Gastrocnemius medialis (tissue), 4 donors: ENCODE measurements around the gene SLCO4A1. TPM values are rescaled to one million over a fixed set of nuclear protein-coding genes. Genes with fewer than 3 reads are reported as not detected.

Experiments
- ATAC-seq, 2 donors: fragments of 150-250 bp; one replicate each; pipeline ENCODE4 v1.9.1; 2016
- DNase-seq, 2 donors: peaks; one replicate each; pipeline ENCODE4 v3.0.0-alpha.2; 2019
- H3K27ac ChIP-seq, 4 donors: fragments of 200-600 bp; sonication (generic); 1 replicate in 1 of 4; 2 replicates in 3 of 4; pipeline ENCODE4 v1.5.1; 2016 to 2018; ENCODE audit warnings: mild to moderate bottlenecking in 2 of 4, moderate library complexity in 1 of 4
- H3K27me3 ChIP-seq, 3 donors: fragments of 200-600 bp; sonication (generic) in 2 of 3; 1 replicate in 1 of 3; 2 replicates in 2 of 3; pipeline versions ENCODE4 v1.5.1 to v1.6.0; 2016 to 2019; ENCODE audit warnings: mild to moderate bottlenecking in 1 of 3, moderate library complexity in 1 of 3
- H3K36me3 ChIP-seq, 2 donors: fragments of 200-600 bp; sonication (generic) in 1 of 2; one replicate each; pipeline ENCODE4 v1.5.1; 2017 to 2018
- H3K4me1 ChIP-seq, 2 donors: fragments of 200-600 bp; sonication (generic) in 1 of 2; one replicate each; pipeline ENCODE4 v1.5.1; 2016 to 2017; ENCODE audit warnings: mild to moderate bottlenecking in 2 of 2
- H3K4me3 ChIP-seq, 4 donors: fragments of 200-600 bp; sonication (generic) in 3 of 4; 1 replicate in 1 of 4; 2 replicates in 3 of 4; pipeline ENCODE4 v1.5.1; 2016 to 2019; ENCODE audit warnings: mild to moderate bottlenecking in 2 of 4
- H3K9me3 ChIP-seq, 3 donors: fragments of 200-600 bp; sonication (generic) in 2 of 3; 1 replicate in 1 of 3; 2 replicates in 2 of 3; pipeline ENCODE4 v1.5.1; 2016 to 2019
- CTCF ChIP-seq, 5 experiments: fragments of 450-650 bp in 3 of 5; fragments of 200-600 bp in 2 of 5; sonication (generic) in 2 of 5; IDR thresholded peaks in 4 of 5; conservative IDR thresholded peaks in 1 of 5; 1 replicate in 4 of 5; 2 replicates in 1 of 5; pipeline ENCODE4 v1.5.1; 2016 to 2019; ENCODE audit warnings: antibody characterized with exemption in 5 of 5, mild to moderate bottlenecking in 3 of 5, moderate library complexity in 3 of 5
- POLR2A ChIP-seq, 2 donors: fragments of 450-650 bp; IDR thresholded peaks; one replicate each; pipeline ENCODE4 v1.6.1; 2017; ENCODE audit warnings: antibody characterized with exemption in 2 of 2, mild to moderate bottlenecking in 2 of 2, moderate library complexity in 2 of 2
- in situ Hi-C, 4 donors: fragments of 200-750 bp; cut with MboI; loops; one replicate each; pipeline versions ENCODE4 v1.15.0 to v1.8.0; 2017; ENCODE audit warnings: low sequenced_read_pairs in 4 of 4
- intact Hi-C: fragments of 100-400 bp; cut with DNase I; formaldehyde crosslinking; loops from one replicate; pipeline ENCODE4 v1.15.1; 2023; ENCODE audit warnings: low total_unique reads
- total RNA-seq, 4 donors: library from RNA; depleted of rRNA; stranded (reverse); fragments of >200 nt; gene quantifications; one replicate each; pipeline versions ENCODE4 v1.1.0 to v1.2.3, GENCODE V29; 2016

SLCO4A1 gene
- total RNA-seq, 4 donors from 2014 or later = 20.4 to 26.9 (median 21.8) TPM

GRCh38 chr20:62638055-62638570 lies 4.2 kb upstream of the SLCO4A1 start:
- ATAC-seq (no peak), DNase-seq (no peak)
- in situ Hi-C loops = no loop called here
- intact Hi-C loops = no loop called here
- TF ChIP-seq POLR2A (IDR thresholded peaks at IDR 0.05) = no peak
- TF ChIP-seq CTCF (IDR thresholded peaks at IDR 0.05 in 4 of 5, conservative IDR thresholded peaks at IDR 0.05 in 1 of 5) = no peak
- no peaks in the 10 kb centered on the region for H3K9me3 ChIP-seq
- H3K4me1 ChIP-seq = peaks cover 3 to 13% of the 10 kb centered on the region in 2 donors
- H3K36me3 ChIP-seq = no peaks in the 10 kb centered on the region
- H3K4me3 ChIP-seq = no peak overlapping the region
- H3K27ac ChIP-seq = no peak overlapping the region
- peaks cover 9 to 17% (median 11%) of the 10 kb centered on the region in 3 donors for H3K27me3 ChIP-seq

GRCh38 chr20:62638679-62639406 lies 3.5 kb upstream of the SLCO4A1 start:
- Histone ChIP-seq H3K27ac (no peak overlapping the region), H3K36me3 (no peaks in the 10 kb centered on the region), H3K4me1 (peaks cover 6 to 19% of the 10 kb centered on the region in 2 donors), H3K9me3 (no peaks in the 10 kb centered on the region), H3K27me3 (peaks cover 8 to 17% (median 9%) of the 10 kb centered on the region in 3 donors), H3K4me3 (no peak overlapping the region)
- TF ChIP-seq POLR2A (IDR thresholded peaks at IDR 0.05) (no peak), CTCF (IDR thresholded peaks at IDR 0.05 in 4 of 5, conservative IDR thresholded peaks at IDR 0.05 in 1 of 5) (no peak)
- intact Hi-C loops = no loop called here
- DNase-seq (no peak), ATAC-seq (no peak)
- in situ Hi-C loops = no loop called here

GRCh38 chr20:62639765-62640164 lies 2.5 kb upstream of the SLCO4A1 start:
- intact Hi-C loops = loop anchor here (10.0 kb wide), 1 partner anchor 495 kb away; the partner anchor contains the start of genes PSMA7 and SS18L1
- TF ChIP-seq POLR2A (IDR thresholded peaks at IDR 0.05) (no peak), CTCF (IDR thresholded peaks at IDR 0.05 in 4 of 5, conservative IDR thresholded peaks at IDR 0.05 in 1 of 5) (no peak)
- no peaks in the 10 kb centered on the region for H3K9me3 ChIP-seq
- no peak for ATAC-seq
- peaks cover 8 to 14% (median 9%) of the 10 kb centered on the region in 3 donors for H3K27me3 ChIP-seq
- no peak overlapping the region for H3K4me3 ChIP-seq
- H3K27ac ChIP-seq = no peak overlapping the region
- H3K4me1 ChIP-seq = peaks cover 6 to 19% of the 10 kb centered on the region in 2 donors
- H3K36me3 ChIP-seq = no peaks in the 10 kb centered on the region
- DNase-seq = no peak
- in situ Hi-C loops = no loop called here

- in situ Hi-C loops (no loop called here), intact Hi-C loops (loop anchor here (10.0 kb wide), 1 partner anchor 496 kb away; the partner anchor contains the start of genes PSMA7 and SS18L1)
- Histone ChIP-seq H3K27me3 (peaks cover 8 to 12% (median 9%) of the 10 kb centered on the region in 3 donors), H3K9me3 (no peaks in the 10 kb centered on the region), H3K27ac (no peak overlapping the region), H3K4me1 (peaks cover 6 to 22% of the 10 kb centered on the region in 2 donors), H3K36me3 (no peaks in the 10 kb centered on the region), H3K4me3 (no peak overlapping the region)
- TF ChIP-seq CTCF (IDR thresholded peaks at IDR 0.05 in 4 of 5, conservative IDR thresholded peaks at IDR 0.05 in 1 of 5) = no peak
- no peak for TF ChIP-seq POLR2A (IDR thresholded peaks at IDR 0.05)
- DNase-seq = no peak
- ATAC-seq = no peak
These were observed 1.4 kb upstream of the SLCO4A1 start for GRCh38 chr20:62640870-62641269.
